Ishikawa (cell line): ENCODE data around the gene LRRC58.

Source experiments
- CEBPB ChIP-seq: IDR thresholded peaks from 2 replicates; pipeline ENCODE4 v1.6.1; 2012
- CREB1 ChIP-seq: IDR thresholded peaks from 2 replicates; pipeline ENCODE4 v1.6.1; 2012; ENCODE audit warnings: low read depth
- EP300 ChIP-seq: IDR thresholded peaks from 2 replicates; pipeline ENCODE4 v1.6.1; 2012; ENCODE audit warnings: borderline replicate concordance
- MAX ChIP-seq: IDR thresholded peaks from 2 replicates; pipeline ENCODE4 v1.6.1; 2012
- RAD21 ChIP-seq: IDR thresholded peaks from 2 replicates; pipeline ENCODE4 v1.6.1; 2012; ENCODE audit warnings: low read depth
- TAF1 ChIP-seq: IDR thresholded peaks from 2 replicates; pipeline ENCODE4 v1.6.1; 2012; ENCODE audit warnings: low read depth, mild to moderate bottlenecking
- TCF12 ChIP-seq: IDR thresholded peaks from 2 replicates; pipeline ENCODE4 v1.6.1; 2012; ENCODE audit warnings: low read depth
- TEAD4 ChIP-seq: IDR thresholded peaks from 2 replicates; pipeline ENCODE4 v1.6.1; 2012
- USF1 ChIP-seq: IDR thresholded peaks from 2 replicates; pipeline ENCODE4 v1.6.1; 2012

DNA sequence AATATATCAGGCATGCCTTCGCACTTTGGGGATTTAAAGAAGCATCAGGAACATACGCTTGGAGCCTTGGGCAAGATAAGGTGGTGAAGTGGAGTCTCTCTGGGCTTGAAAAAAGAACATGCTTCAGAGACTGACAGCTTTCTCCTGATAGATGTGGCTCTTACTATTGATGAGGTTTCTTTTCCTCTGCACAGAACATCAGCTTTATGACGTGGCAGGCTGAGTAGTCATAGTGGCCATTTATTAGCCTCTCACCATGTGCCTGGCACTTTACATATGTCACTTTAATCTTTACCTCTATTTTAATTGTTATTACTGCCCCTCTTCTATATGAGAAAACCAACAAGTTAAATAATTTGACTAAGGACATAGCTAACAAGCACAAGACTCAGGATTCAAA, 19.0 kb upstream of the LRRC58 start:
- TF ChIP-seq USF1 (no peak), CREB1 (no peak), MAX (no peak), EP300 (no peak), TAF1 (no peak), RAD21 (no peak), TCF12 (no peak), TEAD4 (no peak), CEBPB (no peak)
